Progenitor cell of endocrine pancreas (in vitro differentiated cells): ENCODE measurements around the gene FMN1. TPM values are rescaled to one million over a fixed set of nuclear protein-coding genes. Genes with fewer than 3 reads are reported as not detected.

Experiments
- DNase-seq: peaks from one replicate; pipeline ENCODE4 v3.0.0; 2021; ENCODE audit warnings: low spot score; ENCODE audit not compliant: unreplicated experiment
- H3K27ac Mint-ChIP-seq: 2 replicates; pipeline ENCODE4 v1.8.0; 2021; ENCODE audit warnings: mild to moderate bottlenecking, moderate library complexity, mixed read lengths
- H3K27me3 Mint-ChIP-seq: 2 replicates; pipeline ENCODE4 v1.8.0; 2021; ENCODE audit warnings: mixed read lengths
- H3K36me3 Mint-ChIP-seq: 2 replicates; pipeline ENCODE4 v1.8.0; 2022; ENCODE audit warnings: mixed read lengths; ENCODE audit not compliant: insufficient read depth
- H3K4me1 Mint-ChIP-seq: 2 replicates; pipeline ENCODE4 v1.8.0; 2021; ENCODE audit warnings: low read depth, mixed read lengths
- H3K4me3 Mint-ChIP-seq: 2 replicates; pipeline ENCODE4 v1.8.0; 2021; ENCODE audit warnings: low read depth, mild to moderate bottlenecking, moderate library complexity, mixed read lengths
- H3K9me3 Mint-ChIP-seq: 2 replicates; pipeline ENCODE4 v1.8.0; 2021; ENCODE audit warnings: low read depth, mixed read lengths
- CTCF ChIP-seq: fragments of 200-600 bp; sonication (generic); IDR thresholded peaks from one replicate; pipeline ENCODE4 v1.5.0; 2021; ENCODE audit warnings: antibody characterized with exemption, mild to moderate bottlenecking; ENCODE audit not compliant: unreplicated experiment
- total RNA-seq: library from RNA; stranded (reverse); gene quantifications from 2 replicates; pipeline ENCODE4 v1.2.1, GENCODE V29; 2021

FMN1 gene
- total RNA-seq, 1 donor from 2014 or later = 0.41 TPM

GRCh38 chr15:32830241-32830640 lies 364.3 kb downstream of the FMN1 start:
- Mint-ChIP-seq H3K4me3 (no peak overlapping the region), H3K4me1 (peaks cover 6% of the 10 kb centered on the region), H3K27ac (no peak overlapping the region), H3K9me3 (no peaks in the 10 kb centered on the region), H3K27me3 (peaks cover 12% of the 10 kb centered on the region), H3K36me3 (no peaks in the 10 kb centered on the region)
- no peak for DNase-seq
- TF ChIP-seq CTCF = no peak

- DNase-seq = no peak
- Mint-ChIP-seq H3K9me3 (no peaks in the 10 kb centered on the region), H3K36me3 (no peaks in the 10 kb centered on the region), H3K4me3 (no peak overlapping the region), H3K4me1 (peaks cover 6% of the 10 kb centered on the region), H3K27me3 (peaks cover 16% of the 10 kb centered on the region), H3K27ac (no peak overlapping the region)
- TF ChIP-seq CTCF = no peak
Measured at GRCh38 chr15:32829436-32829835, 365.1 kb downstream of the FMN1 start.

GRCh38 chr15:32828507-32829186 lies 365.9 kb downstream of the FMN1 start:
- no peak for DNase-seq
- H3K4me3 Mint-ChIP-seq = no peak overlapping the region
- TF ChIP-seq CTCF = no peak
- H3K27ac Mint-ChIP-seq = no peak overlapping the region
- H3K9me3 Mint-ChIP-seq = no peaks in the 10 kb centered on the region
- no peaks in the 10 kb centered on the region for H3K36me3 Mint-ChIP-seq
- peaks cover 16% of the 10 kb centered on the region for H3K27me3 Mint-ChIP-seq
- peaks cover 6% of the 10 kb centered on the region for H3K4me1 Mint-ChIP-seq

- H3K27me3 Mint-ChIP-seq = peaks cover 13% of the 10 kb centered on the region
- no peak for DNase-seq
- no peaks in the 10 kb centered on the region for H3K36me3 Mint-ChIP-seq
- no peaks in the 10 kb centered on the region for H3K9me3 Mint-ChIP-seq
- no peak overlapping the region for H3K4me3 Mint-ChIP-seq
- TF ChIP-seq CTCF = no peak
- peaks cover 6% of the 10 kb centered on the region for H3K4me1 Mint-ChIP-seq
- no peak overlapping the region for H3K27ac Mint-ChIP-seq
Measured at GRCh38 chr15:32826685-32827084, 367.8 kb downstream of the FMN1 start.

- Mint-ChIP-seq H3K36me3 (no peaks in the 10 kb centered on the region), H3K4me1 (peaks cover 6% of the 10 kb centered on the region), H3K4me3 (no peak overlapping the region), H3K9me3 (no peaks in the 10 kb centered on the region), H3K27ac (no peak overlapping the region), H3K27me3 (peaks cover 11% of the 10 kb centered on the region)
- no peak for DNase-seq
- TF ChIP-seq CTCF = no peak
Measured at GRCh38 chr15:32825219-32825618, 369.3 kb downstream of the FMN1 start.
